HG02798 (cell line): ENCODE data around the gene SPRED1.
"Not testable (repeated sequence)": the region's sequence is repeated elsewhere in the genome, so short reads cannot be mapped to it uniquely, and the experiment has no call there.

ENCODE experiments used
- ATAC-seq: cut with Tn5 transposase; IDR thresholded peaks from one replicate; pipeline ENCODE4 v1.9.1; 2021; ENCODE audit warnings: mild to moderate bottlenecking; ENCODE audit not compliant: unreplicated experiment, poor library complexity

SPRED1 gene

GRCh38 chr15:38274135-38274534, 21.5 kb downstream of the SPRED1 start:
- no peak for ATAC-seq

- ATAC-seq, result no peak
These were observed 23.3 kb downstream of the SPRED1 start for GRCh38 chr15:38275959-38276358.

- ATAC-seq, result not testable (repeated sequence)
These were observed 24.6 kb downstream of the SPRED1 start for GRCh38 chr15:38277281-38277680.

GRCh38 chr15:38281031-38281430, 28.4 kb downstream of the SPRED1 start:
- no peak for ATAC-seq

GRCh38 chr15:38283010-38283409, 30.4 kb downstream of the SPRED1 start:
- ATAC-seq, result no peak

- no peak for ATAC-seq
These were observed 32.8 kb downstream of the SPRED1 start for GRCh38 chr15:38285456-38285855.

GRCh38 chr15:38294126-38294525, 41.5 kb downstream of the SPRED1 start:
- ATAC-seq, result no peak

GRCh38 chr15:38297623-38298388, 45.2 kb downstream of the SPRED1 start:
- ATAC-seq, result no peak

GRCh38 chr15:38299216-38299615, 46.6 kb downstream of the SPRED1 start:
- ATAC-seq, result no peak

GRCh38 chr15:38300395-38300794, 47.8 kb downstream of the SPRED1 start:
- ATAC-seq, result no peak

GRCh38 chr15:38304481-38304880, 51.8 kb downstream of the SPRED1 start:
- no peak for ATAC-seq

- ATAC-seq, result no peak
These were observed 54.6 kb downstream of the SPRED1 start for GRCh38 chr15:38307251-38307650.

GRCh38 chr15:38307861-38308641, 55.4 kb downstream of the SPRED1 start:
- no peak for ATAC-seq

GRCh38 chr15:38308797-38309196, 56.2 kb downstream of the SPRED1 start:
- peak; percentile 70 for ATAC-seq

- ATAC-seq, result no peak
These were observed 59.6 kb downstream of the SPRED1 start for GRCh38 chr15:38312190-38312589.

GRCh38 chr15:38316311-38316710, 63.7 kb downstream of the SPRED1 start:
- no peak for ATAC-seq

GRCh38 chr15:38320181-38320580, 67.5 kb downstream of the SPRED1 start:
- no peak for ATAC-seq

- no peak for ATAC-seq
These were observed 68.2 kb downstream of the SPRED1 start for GRCh38 chr15:38320866-38321265.

GRCh38 chr15:38323895-38324294, 71.3 kb downstream of the SPRED1 start:
- no peak for ATAC-seq

GRCh38 chr15:38324939-38325647, 72.5 kb downstream of the SPRED1 start:
- no peak for ATAC-seq

GRCh38 chr15:38325648-38325990, 73.0 kb downstream of the SPRED1 start:
- no peak for ATAC-seq
